ENCODE measurements around the gene MED12. TPM values are rescaled to one million over a fixed set of nuclear protein-coding genes. Genes with fewer than 3 reads are reported as not detected.

The MED12 gene
- total RNA-seq, 1 donor from 2014 or later = 27.0 TPM

DNA sequence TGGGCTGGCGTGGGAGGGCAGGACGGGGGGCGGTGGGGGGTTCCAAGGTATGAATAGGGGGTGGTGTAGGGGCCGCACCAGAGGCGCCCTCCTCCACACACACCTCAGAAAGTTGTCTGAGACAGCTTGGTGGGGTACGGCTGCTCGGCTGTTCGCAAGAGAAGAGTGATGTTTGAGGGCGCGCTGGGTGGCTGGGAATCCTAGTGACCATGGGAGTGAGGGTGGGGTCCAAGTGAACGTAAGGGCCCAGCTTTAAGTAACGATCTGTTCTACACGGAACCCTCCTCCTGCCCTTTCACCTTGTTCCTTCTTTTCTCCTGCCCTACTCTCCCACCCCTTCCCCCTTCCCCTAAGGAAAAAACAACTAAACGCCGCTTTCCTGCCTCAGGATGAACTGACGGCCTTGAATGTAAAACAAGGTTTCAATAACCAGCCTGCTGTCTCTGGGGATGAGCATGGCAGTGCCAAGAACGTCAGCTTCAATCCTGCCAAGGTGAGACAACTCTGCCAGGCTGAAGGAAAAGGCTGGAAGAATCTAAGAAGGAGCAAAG is 664 bp downstream of the MED12 start:
- no peak for DNase-seq (ENCODE audit: low spot score)
- no peaks in the 10 kb centered on the region for H3K27me3 Mint-ChIP-seq (ENCODE audit: insufficient read depth, low read depth)
- Histone ChIP-seq H3K27ac (no peak overlapping the region), H3F3A (ENCODE audit: low read depth) (no peaks in the 10 kb centered on the region), H3K9me3 (ENCODE audit: low read depth) (no peaks in the 10 kb centered on the region), H4K20me1 (ENCODE audit: low read depth) (no peaks in the 10 kb centered on the region), H3K27me3 (peaks cover 11% of the 10 kb centered on the region), H3K4me1 (no peaks in the 10 kb centered on the region), H3K79me2 (ENCODE audit: low read depth) (peaks cover 15% of the 10 kb centered on the region), H3K4me2 (peak overlapping the region; percentile 77), H3K36me3 (no peaks in the 10 kb centered on the region), H3K9ac (peak overlapping the region; percentile 91), H3K4me3 (peak overlapping the region; percentile 81), H2AFZ (replicated peaks) (no peak overlapping the region)
- peaks cover 16% of the 10 kb centered on the region for H3K36me3 Mint-ChIP-seq
- H3K4me3 Mint-ChIP-seq = peak overlapping the region; percentile 87
- peaks cover 5% of the 10 kb centered on the region for H3K9me3 Mint-ChIP-seq
- no peak overlapping the region for H3K27ac Mint-ChIP-seq
- H3K4me1 Mint-ChIP-seq = no peaks in the 10 kb centered on the region
- TF ChIP-seq, protein P1, sequence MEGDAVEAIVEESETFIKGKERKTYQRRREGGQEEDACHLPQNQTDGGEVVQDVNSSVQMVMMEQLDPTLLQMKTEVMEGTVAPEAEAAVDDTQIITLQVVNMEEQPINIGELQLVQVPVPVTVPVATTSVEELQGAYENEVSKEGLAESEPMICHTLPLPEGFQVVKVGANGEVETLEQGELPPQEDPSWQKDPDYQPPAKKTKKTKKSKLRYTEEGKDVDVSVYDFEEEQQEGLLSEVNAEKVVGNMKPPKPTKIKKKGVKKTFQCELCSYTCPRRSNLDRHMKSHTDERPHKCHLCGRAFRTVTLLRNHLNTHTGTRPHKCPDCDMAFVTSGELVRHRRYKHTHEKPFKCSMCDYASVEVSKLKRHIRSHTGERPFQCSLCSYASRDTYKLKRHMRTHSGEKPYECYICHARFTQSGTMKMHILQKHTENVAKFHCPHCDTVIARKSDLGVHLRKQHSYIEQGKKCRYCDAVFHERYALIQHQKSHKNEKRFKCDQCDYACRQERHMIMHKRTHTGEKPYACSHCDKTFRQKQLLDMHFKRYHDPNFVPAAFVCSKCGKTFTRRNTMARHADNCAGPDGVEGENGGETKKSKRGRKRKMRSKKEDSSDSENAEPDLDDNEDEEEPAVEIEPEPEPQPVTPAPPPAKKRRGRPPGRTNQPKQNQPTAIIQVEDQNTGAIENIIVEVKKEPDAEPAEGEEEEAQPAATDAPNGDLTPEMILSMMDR (IDR thresholded peaks at IDR 0.05) = no peak
- TF ChIP-seq EZH2phosphoT487 (IDR thresholded peaks at IDR 0.05) (no peak), EZH2 (IDR thresholded peaks at IDR 0.05) (no peak)

DNA sequence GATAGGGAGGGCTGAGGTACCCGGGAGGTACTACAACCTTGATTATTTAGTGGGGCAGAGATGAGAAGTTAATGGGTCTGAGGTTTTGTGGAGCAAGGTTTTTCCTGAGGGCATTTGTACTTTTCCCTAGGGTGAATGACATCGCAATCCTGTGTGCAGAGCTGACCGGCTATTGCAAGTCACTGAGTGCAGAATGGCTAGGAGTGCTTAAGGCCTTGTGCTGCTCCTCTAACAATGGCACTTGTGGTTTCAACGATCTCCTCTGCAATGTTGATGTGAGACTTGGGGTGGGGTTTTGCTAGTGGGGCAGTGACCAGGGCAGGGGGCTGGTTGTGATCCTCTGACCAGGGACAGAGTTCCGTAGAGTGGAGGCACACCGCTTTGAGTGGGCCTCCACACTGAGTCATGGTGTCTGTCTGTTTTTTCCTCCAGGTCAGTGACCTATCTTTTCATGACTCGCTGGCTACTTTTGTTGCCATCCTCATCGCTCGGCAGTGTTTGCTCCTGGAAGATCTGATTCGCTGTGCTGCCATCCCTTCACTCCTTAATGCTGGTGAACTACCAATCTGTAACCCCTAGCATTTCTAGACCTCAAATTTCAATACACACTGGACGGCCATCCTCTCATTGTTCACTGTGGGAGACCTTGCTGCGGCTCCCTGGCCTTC is 9.9 kb downstream of the MED12 start:
- Histone ChIP-seq H3K9ac (no peak overlapping the region), H3K27ac (no peak overlapping the region), H3K4me1 (no peaks in the 10 kb centered on the region), H2AFZ (replicated peaks) (no peak overlapping the region), H3K9me3 (ENCODE audit: low read depth) (no peaks in the 10 kb centered on the region), H3K27me3 (no peaks in the 10 kb centered on the region), H3K4me3 (no peak overlapping the region), H3F3A (ENCODE audit: low read depth) (no peaks in the 10 kb centered on the region), H3K79me2 (ENCODE audit: low read depth) (no peaks in the 10 kb centered on the region), H4K20me1 (ENCODE audit: low read depth) (no peaks in the 10 kb centered on the region), H3K4me2 (no peak overlapping the region), H3K36me3 (no peaks in the 10 kb centered on the region)
- H3K4me1 Mint-ChIP-seq = peaks cover 9% of the 10 kb centered on the region
- H3K36me3 Mint-ChIP-seq = peaks cover 32% of the 10 kb centered on the region
- H3K9me3 Mint-ChIP-seq = peaks cover 19% of the 10 kb centered on the region
- H3K4me3 Mint-ChIP-seq = no peak overlapping the region
- DNase-seq (ENCODE audit: low spot score) = no peak
- TF ChIP-seq EZH2phosphoT487 (IDR thresholded peaks at IDR 0.05) (no peak), EZH2 (IDR thresholded peaks at IDR 0.05) (no peak)
- TF ChIP-seq, protein P1 (IDR thresholded peaks at IDR 0.05) = no peak
- H3K27ac Mint-ChIP-seq = no peak overlapping the region
- peaks cover 2% of the 10 kb centered on the region for H3K27me3 Mint-ChIP-seq (ENCODE audit: insufficient read depth, low read depth)

DNA sequence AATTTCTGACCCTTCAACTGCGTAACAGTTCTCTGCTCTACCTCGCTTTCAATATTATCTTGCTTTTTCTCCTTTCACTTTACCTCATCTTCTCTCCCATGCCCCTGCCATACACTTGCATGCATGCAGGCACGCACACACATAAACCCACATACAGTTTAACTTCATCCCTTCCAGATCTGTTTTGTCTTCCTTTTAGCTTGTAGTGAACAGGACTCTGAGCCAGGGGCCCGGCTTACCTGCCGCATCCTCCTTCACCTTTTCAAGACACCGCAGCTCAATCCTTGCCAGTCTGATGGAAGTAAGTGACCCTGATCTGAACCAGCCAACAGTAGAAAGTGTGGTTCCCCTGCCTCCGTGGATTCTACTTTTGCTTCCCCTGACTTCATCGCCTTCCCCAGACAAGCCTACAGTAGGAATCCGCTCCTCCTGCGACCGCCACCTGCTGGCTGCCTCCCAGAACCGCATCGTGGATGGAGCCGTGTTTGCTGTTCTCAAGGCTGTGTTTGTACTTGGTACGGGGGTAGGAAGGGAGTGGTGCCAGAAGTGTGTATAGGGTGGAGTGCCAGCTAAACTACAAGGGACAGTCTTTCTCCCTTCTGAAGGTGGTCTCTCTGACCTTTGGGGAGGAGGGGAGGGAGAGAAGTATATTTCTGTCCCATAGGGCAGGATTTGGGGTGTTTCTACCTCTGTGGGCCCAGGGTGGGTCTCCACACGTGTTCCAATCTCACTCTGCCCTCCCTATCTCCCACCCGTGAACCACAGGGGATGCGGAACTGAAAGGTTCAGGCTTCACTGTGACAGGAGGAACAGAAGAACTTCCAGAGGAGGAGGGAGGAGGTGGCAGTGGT is 10.7 kb downstream of the MED12 start:
- no peak overlapping the region for H3K4me3 ChIP-seq
- no peak overlapping the region for H2AFZ ChIP-seq (replicated peaks)
- H3K27me3 Mint-ChIP-seq (ENCODE audit: insufficient read depth, low read depth) = peaks cover 2% of the 10 kb centered on the region
- H3K36me3 ChIP-seq = no peaks in the 10 kb centered on the region
- H3F3A ChIP-seq (ENCODE audit: low read depth) = no peaks in the 10 kb centered on the region
- H3K9ac ChIP-seq = no peak overlapping the region
- H3K27me3 ChIP-seq = no peaks in the 10 kb centered on the region
- DNase-seq (ENCODE audit: low spot score) = peak; percentile 62
- no peaks in the 10 kb centered on the region for H3K9me3 ChIP-seq (ENCODE audit: low read depth)
- no peak overlapping the region for H3K4me2 ChIP-seq
- no peaks in the 10 kb centered on the region for H4K20me1 ChIP-seq (ENCODE audit: low read depth)
- no peak overlapping the region for H3K27ac Mint-ChIP-seq
- no peak overlapping the region for H3K4me3 Mint-ChIP-seq
- no peaks in the 10 kb centered on the region for H3K4me1 ChIP-seq
- TF ChIP-seq EZH2 (IDR thresholded peaks at IDR 0.05) (no peak), EZH2phosphoT487 (IDR thresholded peaks at IDR 0.05) (no peak)
- TF ChIP-seq, protein P1 (IDR thresholded peaks at IDR 0.05) = peak; percentile 72
- peaks cover 9% of the 10 kb centered on the region for H3K4me1 Mint-ChIP-seq
- peaks cover 19% of the 10 kb centered on the region for H3K9me3 Mint-ChIP-seq
- no peak overlapping the region for H3K27ac ChIP-seq
- H3K79me2 ChIP-seq (ENCODE audit: low read depth) = no peaks in the 10 kb centered on the region
- H3K36me3 Mint-ChIP-seq = peaks cover 32% of the 10 kb centered on the region
